Tongue (tissue), 2 donors: ENCODE results near the gene PLA2G4A. TPM values are rescaled to one million over a fixed set of nuclear protein-coding genes. Genes with fewer than 3 reads are reported as not detected.

Experiments used
- DNase-seq: peaks from one replicate; pipeline ENCODE4 v3.0.0-alpha.2; 2015
- total RNA-seq: library from RNA; depleted of rRNA; stranded (reverse); fragments of >200 nt; gene quantifications from one replicate; pipeline ENCODE4 v1.2.3, GENCODE V29; 2014

PLA2G4A gene
- total RNA-seq, 1 donor from 2014 or later: 8.4 TPM

DNA sequence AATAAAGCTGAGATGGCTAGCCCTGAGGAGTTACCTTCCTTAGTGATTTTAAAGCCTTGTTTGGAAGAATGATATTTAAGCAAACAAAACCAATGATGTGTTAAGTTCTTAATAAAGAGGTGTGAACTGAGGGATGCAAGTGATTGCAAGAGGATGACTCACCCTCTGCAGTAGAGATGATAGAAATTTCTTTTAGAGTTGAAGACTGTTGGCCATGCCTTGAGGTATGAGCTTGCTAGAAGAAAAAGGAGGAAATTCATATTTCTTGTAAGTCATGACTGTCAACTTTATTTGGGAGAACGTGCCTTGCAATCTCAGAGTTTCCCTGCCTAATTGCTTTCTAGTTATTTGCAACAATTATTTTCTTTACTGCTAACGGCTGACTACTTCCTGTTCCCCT, 94.7 kb downstream of the PLA2G4A start:
- DNase-seq: no peak

DNA sequence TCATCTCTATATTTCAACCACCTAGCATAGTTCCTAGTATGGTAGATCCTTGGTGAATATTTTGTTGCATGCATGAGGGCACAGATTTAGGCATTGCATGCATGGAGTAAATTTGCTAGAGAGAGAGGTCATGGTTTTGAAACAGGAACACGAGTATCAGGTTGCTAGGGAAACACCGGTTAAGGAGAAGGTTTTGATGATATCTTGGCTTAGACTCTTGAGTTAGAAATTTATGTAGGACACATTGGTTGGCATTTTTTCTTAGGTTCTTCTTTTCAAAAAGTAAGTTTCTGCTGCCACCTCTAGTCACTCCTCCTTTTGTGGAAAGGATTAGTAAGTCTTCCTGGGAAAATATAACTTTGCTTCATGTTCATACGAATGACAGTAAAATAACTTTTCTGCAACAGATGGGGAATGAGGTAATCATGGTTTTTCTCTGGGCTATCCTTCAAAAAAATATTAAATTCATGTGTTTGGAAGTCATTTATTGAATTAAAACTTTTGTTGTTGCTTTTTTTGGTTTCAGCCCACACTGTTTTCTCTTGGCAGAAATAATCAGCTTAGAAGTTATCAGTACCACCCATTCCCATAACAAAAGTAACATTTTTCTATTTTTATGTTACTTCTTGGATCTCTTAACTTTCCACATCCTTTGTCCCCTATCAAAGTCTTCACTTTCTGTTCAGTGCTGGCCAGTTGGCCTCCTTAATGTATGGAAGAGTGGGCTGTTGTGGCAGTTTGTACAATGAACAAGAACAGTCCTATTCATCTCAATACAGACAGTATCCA, 97.3 kb downstream of the PLA2G4A start:
- peak; percentile 46 for DNase-seq

DNA sequence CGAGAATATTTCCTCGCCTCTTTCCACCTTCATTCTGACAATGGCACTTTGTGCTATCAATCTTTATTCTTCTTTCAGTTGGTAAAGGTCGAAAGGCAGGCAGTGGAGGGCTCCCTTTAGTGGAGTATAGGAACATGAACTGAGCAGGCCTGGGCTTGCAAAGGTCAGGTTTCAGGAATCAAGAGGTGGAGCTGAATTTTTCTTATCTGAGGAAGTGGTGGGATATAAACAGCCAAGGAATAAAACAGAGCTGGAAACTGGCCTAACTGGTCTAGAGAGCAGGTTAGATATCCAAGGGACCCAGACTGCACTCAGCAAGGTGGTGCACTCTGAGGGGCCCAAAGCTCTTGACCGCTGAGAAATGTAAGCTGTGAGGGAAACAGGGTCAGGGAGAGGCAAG, 99.1 kb downstream of the PLA2G4A start:
- DNase-seq: no peak

- DNase-seq: no peak
Observed at GRCh38 chr1:186930238-186930637, 101.5 kb downstream of the PLA2G4A start.

GRCh38 chr1:186937016-186937670, 108.4 kb downstream of the PLA2G4A start:
- DNase-seq: no peak

GRCh38 chr1:186943891-186944686, 115.3 kb downstream of the PLA2G4A start:
- no peak for DNase-seq

- DNase-seq: no peak
Observed at GRCh38 chr1:186945146-186945545, 116.4 kb downstream of the PLA2G4A start.

DNA sequence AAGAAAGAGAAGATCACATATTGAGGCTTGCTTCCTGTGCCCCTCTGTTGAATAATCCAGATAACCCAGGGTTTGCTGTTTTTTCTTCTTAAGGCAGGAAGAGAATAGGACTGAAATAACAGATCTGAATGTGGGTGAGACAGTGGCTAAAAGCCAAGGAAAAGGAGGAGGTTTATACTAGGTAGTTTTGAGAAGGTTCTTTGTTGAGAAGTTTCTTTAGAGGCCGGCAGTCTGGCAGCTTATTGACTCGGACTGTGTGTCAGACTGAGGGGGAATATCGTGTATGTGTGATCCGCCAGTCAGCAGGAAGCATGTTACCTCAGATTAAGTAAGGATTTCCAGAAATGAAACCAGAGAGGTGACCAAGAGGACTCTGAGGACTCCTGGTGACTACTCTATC, 119.8 kb downstream of the PLA2G4A start:
- no peak for DNase-seq

DNA sequence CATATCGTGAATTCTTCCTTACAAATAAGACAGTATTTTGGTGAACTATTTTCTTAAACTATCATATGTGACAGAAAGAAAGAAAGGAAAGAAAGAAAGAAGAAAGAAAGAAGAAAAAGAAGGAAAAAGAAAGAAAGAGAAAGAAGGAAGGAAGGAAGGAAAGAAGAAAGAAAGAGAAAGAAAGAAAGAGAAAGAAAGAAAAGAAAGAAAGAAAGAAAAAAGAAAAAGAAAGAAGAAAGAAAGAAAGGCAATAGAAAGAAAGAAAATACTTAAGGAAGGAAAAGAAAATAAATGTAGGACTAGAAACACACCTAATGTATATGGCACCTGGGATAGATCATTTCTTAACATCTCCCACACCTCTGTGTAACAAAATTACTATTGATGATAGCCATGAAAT, 120.4 kb downstream of the PLA2G4A start:
- DNase-seq: no peak

DNA sequence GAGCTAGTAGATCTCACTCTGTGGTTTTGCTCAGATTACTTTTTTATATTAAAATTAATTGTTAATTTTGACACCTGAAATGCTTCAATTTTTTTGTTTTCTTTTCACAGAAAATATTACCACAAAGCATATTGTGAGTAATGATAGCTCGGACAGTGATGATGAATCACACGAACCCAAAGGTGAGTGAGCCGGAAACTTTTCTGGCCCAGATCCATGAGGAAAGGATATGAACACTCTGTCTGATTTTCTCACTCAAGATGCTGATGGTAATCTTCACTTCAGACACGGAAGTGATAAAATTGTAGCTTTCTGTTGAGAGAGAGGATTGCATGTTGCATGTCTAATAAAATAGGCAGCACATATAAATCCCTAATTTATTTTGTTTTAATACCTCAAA, 121.8 kb downstream of the PLA2G4A start:
- no peak for DNase-seq

DNA sequence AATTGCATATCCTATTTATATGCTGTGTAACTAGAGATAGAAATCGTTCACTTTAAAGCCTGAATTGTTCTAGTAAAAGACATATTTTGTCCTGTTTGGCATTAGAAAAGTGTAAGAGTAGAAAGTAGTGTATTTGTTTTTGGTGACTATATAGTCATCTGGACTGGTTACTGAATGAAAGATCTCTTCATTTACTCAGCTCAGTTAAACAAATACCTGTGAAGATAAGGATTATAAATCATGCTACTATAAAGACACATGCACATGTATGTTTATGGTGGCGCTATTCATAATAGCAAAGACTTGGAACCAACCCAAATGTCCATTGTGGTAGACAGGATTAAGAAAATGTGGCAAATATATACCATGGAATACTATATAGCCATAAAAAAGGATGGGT, 125.1 kb downstream of the PLA2G4A start:
- no peak for DNase-seq

- DNase-seq: peak; percentile 1
Observed at GRCh38 chr1:186957314-186957713, 128.6 kb downstream of the PLA2G4A start.

GRCh38 chr1:186958520-186958919, 129.8 kb downstream of the PLA2G4A start:
- no peak for DNase-seq

GRCh38 chr1:186960861-186961260, 132.1 kb downstream of the PLA2G4A start:
- no peak for DNase-seq

GRCh38 chr1:186965847-186966246, 137.1 kb downstream of the PLA2G4A start:
- no peak for DNase-seq

- DNase-seq: no peak
Observed at GRCh38 chr1:186966456-186966855, 137.7 kb downstream of the PLA2G4A start.

DNA sequence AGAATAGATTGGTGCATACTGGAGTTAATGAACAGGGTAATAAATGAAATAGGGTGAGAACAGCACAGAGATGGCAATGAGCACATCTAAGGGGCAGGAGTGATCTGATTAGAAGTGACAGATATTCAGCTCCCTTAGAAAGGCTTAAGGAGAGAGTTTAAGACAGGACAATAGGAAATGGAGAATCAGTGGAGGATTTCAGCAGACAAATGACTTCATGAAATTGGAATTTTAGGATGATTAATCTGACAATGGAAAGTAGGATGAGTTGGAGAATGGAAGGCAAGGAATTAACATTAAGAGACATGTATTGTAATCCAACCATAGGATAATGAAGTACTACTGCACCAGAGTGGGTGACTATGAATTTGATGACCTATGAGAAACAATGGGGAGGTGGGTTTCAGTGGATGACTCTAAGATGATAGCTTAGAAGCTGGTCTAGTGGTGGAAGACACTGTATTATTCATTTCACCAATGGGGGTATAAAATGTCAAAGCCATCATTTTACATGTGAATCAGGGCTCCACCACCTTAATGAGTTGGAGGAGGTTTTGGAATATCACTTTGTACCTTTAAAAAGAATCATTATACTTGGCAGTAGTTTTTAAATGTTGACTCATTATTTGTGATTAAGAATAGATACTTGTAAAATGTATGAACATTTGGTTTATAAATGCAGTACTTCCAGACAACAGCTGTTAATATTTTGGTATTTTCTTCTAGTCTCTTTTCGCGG, 139.1 kb downstream of the PLA2G4A start:
- no peak for DNase-seq

DNA sequence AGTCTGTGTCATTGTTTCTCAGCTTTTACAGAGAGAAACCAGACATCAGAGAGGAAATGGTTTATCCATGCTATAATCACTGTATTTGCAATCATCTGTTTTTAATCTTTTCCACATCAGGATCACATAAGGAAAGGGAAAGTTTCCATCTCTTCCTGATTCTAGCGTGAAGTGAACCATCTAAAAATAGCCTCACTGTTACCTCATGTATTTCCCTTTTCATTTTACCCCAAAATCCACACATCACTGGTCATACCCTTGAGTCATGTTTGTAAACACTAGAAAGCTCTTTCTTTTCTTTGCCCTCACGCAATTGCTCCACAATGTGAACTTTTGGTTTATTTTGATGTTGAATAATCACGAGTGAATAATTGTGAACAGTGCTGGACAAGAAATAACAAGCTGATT, 146.0 kb downstream of the PLA2G4A start:
- DNase-seq: peak; percentile 80

GRCh38 chr1:186975220-186975619, 146.5 kb downstream of the PLA2G4A start:
- DNase-seq: peak; percentile 5

GRCh38 chr1:186976700-186977099, 148.0 kb downstream of the PLA2G4A start:
- no peak for DNase-seq

- no peak for DNase-seq
Observed at GRCh38 chr1:186977266-186977957, 148.7 kb downstream of the PLA2G4A start.
